Neural crest cell (in vitro differentiated cells): ENCODE data around the gene PLOD2. TPM values are rescaled to one million over a fixed set of nuclear protein-coding genes. Genes with fewer than 3 reads are reported as not detected.

Experiments
- DNase-seq: peaks from one replicate; pipeline ENCODE4 v3.0.0; 2021; ENCODE audit warnings: low read depth, mixed read lengths, low spot score
- H3K27ac Mint-ChIP-seq: one replicate; pipeline ENCODE4 v1.8.0; 2021; ENCODE audit warnings: mild to moderate bottlenecking, mixed read lengths; ENCODE audit not compliant: unreplicated experiment
- H3K27me3 Mint-ChIP-seq: 2 replicates; pipeline ENCODE4 v1.8.0; 2021; ENCODE audit warnings: low read depth, mild to moderate bottlenecking, mixed read lengths
- H3K36me3 Mint-ChIP-seq: 2 replicates; pipeline ENCODE4 v1.8.0; 2021; ENCODE audit warnings: low read depth, mild to moderate bottlenecking, mixed read lengths
- H3K4me1 Mint-ChIP-seq: 2 replicates; pipeline ENCODE4 v1.8.0; 2021; ENCODE audit warnings: mixed read lengths
- H3K4me3 Mint-ChIP-seq: one replicate; pipeline ENCODE4 v1.8.0; 2021; ENCODE audit warnings: mild to moderate bottlenecking, mixed read lengths
- H3K9me3 Mint-ChIP-seq: 2 replicates; pipeline ENCODE4 v1.8.0; 2021; ENCODE audit warnings: mixed read lengths
- total RNA-seq: library from RNA; stranded (reverse); gene quantifications from 2 replicates; pipeline ENCODE4 v1.2.1, GENCODE V29; 2021
- TF ChIP-seq, protein P1 (sequence below): fragments of 200-600 bp; sonication (generic); conservative IDR thresholded peaks from 2 replicates; pipeline ENCODE4 v1.5.0; 2021; ENCODE audit warnings: antibody characterized with exemption, mild to moderate bottlenecking

The PLOD2 gene
- total RNA-seq, 1 donor from 2014 or later = 12.7 TPM

DNA sequence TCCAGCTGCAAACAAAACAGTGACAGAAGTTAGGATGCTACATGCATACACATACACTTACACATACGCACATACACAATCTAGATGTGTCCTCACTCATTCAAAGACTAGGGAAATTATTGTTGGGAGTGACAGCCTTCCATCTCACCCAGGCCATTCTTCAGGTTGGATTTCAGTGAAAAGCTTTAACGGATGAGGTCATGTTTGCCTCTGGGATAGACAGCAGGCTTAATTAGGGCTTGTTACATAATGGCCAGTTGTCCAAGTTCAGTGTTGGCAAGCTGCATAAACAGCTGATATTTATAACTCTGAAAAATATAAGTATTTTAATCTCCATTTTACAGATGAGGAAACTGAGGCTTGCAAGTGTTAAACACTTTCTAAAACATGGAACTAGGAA lies 35.8 kb upstream of the PLOD2 start:
- no peaks in the 10 kb centered on the region for H3K9me3 Mint-ChIP-seq
- TF ChIP-seq, protein P1, sequence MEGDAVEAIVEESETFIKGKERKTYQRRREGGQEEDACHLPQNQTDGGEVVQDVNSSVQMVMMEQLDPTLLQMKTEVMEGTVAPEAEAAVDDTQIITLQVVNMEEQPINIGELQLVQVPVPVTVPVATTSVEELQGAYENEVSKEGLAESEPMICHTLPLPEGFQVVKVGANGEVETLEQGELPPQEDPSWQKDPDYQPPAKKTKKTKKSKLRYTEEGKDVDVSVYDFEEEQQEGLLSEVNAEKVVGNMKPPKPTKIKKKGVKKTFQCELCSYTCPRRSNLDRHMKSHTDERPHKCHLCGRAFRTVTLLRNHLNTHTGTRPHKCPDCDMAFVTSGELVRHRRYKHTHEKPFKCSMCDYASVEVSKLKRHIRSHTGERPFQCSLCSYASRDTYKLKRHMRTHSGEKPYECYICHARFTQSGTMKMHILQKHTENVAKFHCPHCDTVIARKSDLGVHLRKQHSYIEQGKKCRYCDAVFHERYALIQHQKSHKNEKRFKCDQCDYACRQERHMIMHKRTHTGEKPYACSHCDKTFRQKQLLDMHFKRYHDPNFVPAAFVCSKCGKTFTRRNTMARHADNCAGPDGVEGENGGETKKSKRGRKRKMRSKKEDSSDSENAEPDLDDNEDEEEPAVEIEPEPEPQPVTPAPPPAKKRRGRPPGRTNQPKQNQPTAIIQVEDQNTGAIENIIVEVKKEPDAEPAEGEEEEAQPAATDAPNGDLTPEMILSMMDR = no peak
- H3K27ac Mint-ChIP-seq = no peak overlapping the region
- no peak overlapping the region for H3K4me3 Mint-ChIP-seq
- no peak for DNase-seq
- no peaks in the 10 kb centered on the region for H3K27me3 Mint-ChIP-seq
- no peaks in the 10 kb centered on the region for H3K36me3 Mint-ChIP-seq
- H3K4me1 Mint-ChIP-seq = no peaks in the 10 kb centered on the region

DNA sequence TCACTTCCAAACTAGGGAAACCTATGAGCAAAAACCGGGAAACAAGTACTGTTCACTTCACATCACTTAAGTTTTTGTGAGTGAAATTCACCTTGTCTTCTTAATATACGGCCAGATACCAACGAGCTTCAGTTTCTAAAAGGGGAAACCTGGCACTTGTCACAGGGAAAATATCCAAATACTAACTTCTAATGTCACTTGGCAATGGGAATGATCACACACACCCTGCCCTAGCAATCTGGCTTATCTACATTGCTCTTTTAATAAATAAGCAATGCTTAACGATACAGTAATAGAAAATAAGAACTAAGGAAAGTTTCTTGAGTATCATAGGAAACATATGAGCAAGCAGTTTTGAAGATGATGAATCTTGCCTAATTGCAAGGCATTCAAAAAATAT lies 34.6 kb upstream of the PLOD2 start:
- H3K4me3 Mint-ChIP-seq = no peak overlapping the region
- no peak overlapping the region for H3K27ac Mint-ChIP-seq
- no peaks in the 10 kb centered on the region for H3K9me3 Mint-ChIP-seq
- no peaks in the 10 kb centered on the region for H3K36me3 Mint-ChIP-seq
- TF ChIP-seq, protein P1 = no peak
- H3K27me3 Mint-ChIP-seq = no peaks in the 10 kb centered on the region
- no peaks in the 10 kb centered on the region for H3K4me1 Mint-ChIP-seq
- no peak for DNase-seq

DNA sequence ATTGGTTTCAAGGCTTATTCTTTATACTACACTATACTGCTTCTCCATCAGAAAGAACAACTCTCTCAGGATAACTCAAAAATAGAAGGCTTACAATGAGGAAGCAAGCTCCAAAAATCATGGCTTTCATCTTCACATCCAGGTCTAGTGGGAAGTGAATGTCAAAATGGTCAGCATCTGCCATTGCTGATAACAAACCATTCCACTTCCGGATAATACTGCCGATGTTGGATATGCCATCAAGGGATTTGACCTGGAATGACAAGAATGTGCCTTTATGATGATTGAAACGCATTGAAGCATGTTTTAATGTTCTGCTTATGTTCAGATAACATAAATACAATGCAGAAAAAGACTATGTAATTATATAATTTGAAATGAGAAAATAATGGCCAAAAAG lies 34.0 kb upstream of the PLOD2 start:
- DNase-seq = no peak
- Mint-ChIP-seq H3K9me3 (no peaks in the 10 kb centered on the region), H3K36me3 (no peaks in the 10 kb centered on the region), H3K27me3 (no peaks in the 10 kb centered on the region), H3K27ac (no peak overlapping the region), H3K4me3 (no peak overlapping the region), H3K4me1 (no peaks in the 10 kb centered on the region)
- TF ChIP-seq, protein P1 = no peak

DNA sequence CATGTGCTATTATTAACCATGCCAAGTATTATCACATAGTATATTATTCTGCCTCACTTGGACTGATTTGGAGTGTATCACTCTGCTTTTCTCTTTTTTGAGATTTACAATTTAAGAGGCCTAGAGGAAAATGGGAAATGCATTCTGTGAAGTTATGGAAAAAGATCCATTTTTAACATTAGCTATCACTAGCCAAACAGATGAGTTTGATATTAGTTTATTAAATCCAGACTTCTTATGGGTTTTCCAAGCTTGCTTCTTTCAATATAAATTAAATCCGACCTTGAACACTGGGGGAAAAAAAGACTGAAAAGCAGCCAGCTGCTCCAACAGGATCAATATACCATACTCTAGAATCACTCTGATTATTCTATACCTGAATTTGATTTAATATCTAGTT lies 30.1 kb upstream of the PLOD2 start:
- Mint-ChIP-seq H3K4me1 (no peaks in the 10 kb centered on the region), H3K4me3 (no peak overlapping the region), H3K27me3 (no peaks in the 10 kb centered on the region), H3K27ac (no peak overlapping the region), H3K9me3 (no peaks in the 10 kb centered on the region), H3K36me3 (no peaks in the 10 kb centered on the region)
- no peak for DNase-seq
- TF ChIP-seq, protein P1 = no peak

DNA sequence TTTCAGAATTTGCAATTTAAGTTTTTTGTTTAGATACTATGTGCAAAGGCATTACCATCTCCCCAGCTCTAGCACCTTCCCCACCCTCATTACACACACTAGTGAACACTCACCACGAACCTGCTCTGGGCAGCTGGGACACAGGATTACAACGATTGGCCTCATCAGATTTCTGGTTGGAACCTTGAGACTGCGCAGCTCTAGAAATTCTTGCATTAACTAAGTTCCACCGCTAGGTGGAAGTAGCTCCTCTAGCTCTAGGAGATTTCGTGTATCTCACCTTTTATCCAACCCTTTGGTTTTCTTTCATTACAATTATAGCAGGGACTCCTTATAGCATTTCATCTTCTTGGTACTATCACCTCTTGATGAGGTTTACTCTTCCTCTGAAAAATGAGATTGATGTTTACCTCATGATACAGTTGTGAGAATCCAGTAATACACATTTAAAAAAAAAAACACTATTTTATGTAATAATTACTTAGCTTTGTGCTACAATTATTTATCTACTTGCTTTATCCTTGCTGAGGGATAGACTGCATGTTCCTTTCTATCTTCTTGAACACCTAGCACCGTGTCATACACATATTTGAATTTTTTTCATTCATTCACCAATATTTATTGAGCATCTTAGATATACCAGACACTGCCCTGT lies 28.7 kb upstream of the PLOD2 start:
- TF ChIP-seq, protein P1 = peak; percentile 79
- Mint-ChIP-seq H3K36me3 (no peaks in the 10 kb centered on the region), H3K4me1 (no peaks in the 10 kb centered on the region), H3K27ac (no peak overlapping the region), H3K4me3 (no peak overlapping the region), H3K9me3 (no peaks in the 10 kb centered on the region), H3K27me3 (no peaks in the 10 kb centered on the region)
- peak; percentile 3 for DNase-seq
